Loucy (cell line): ENCODE data around the gene SLC29A4.

ENCODE experiments used
- H2AFZ ChIP-seq: fragments of 200-600 bp; sonication (generic); 2 replicates; pipeline ENCODE4 v1.6.0; 2016; ENCODE audit warnings: antibody characterized with exemption, mild to moderate bottlenecking, low read length, moderate library complexity
- H3F3A ChIP-seq: fragments of 200-600 bp; 2 replicates; pipeline ENCODE4 v1.6.0; 2016; ENCODE audit warnings: antibody characterized with exemption, low read depth, mild to moderate bottlenecking
- H3K27me3 ChIP-seq: fragments of 200-600 bp; sonication (generic); 2 replicates; pipeline ENCODE4 v1.6.1; 2014; ENCODE audit warnings: low read length, mild to moderate bottlenecking; ENCODE audit not compliant: insufficient read depth, poor library complexity, severe bottlenecking
- H3K36me3 ChIP-seq: fragments of 200-600 bp; sonication (generic); 2 replicates; pipeline ENCODE4 v1.6.1; 2016; ENCODE audit warnings: low read length; ENCODE audit not compliant: insufficient read depth
- H3K4me1 ChIP-seq: fragments of 200-600 bp; sonication (generic); 2 replicates; pipeline ENCODE4 v1.5.1; 2014; ENCODE audit warnings: low read length, mild to moderate bottlenecking; ENCODE audit not compliant: insufficient read depth, poor library complexity, severe bottlenecking
- H3K4me2 ChIP-seq: fragments of 200-600 bp; sonication (generic); 2 replicates; pipeline ENCODE4 v1.6.0; 2014; ENCODE audit warnings: antibody characterized with exemption, low read length, low read depth, mild to moderate bottlenecking; ENCODE audit not compliant: poor library complexity, severe bottlenecking
- H3K4me3 ChIP-seq: fragments of 200-600 bp; sonication (generic); 2 replicates; pipeline ENCODE4 v1.5.1; 2014; ENCODE audit warnings: low read length, mild to moderate bottlenecking, mixed read lengths; ENCODE audit not compliant: poor library complexity, severe bottlenecking
- H3K79me2 ChIP-seq: fragments of 200-600 bp; sonication (generic); 2 replicates; pipeline ENCODE4 v1.6.1; 2014; ENCODE audit warnings: low read length; ENCODE audit not compliant: insufficient read depth
- H3K9ac ChIP-seq: fragments of 200-600 bp; sonication (generic); 2 replicates; pipeline ENCODE4 v1.6.0; 2014; ENCODE audit warnings: mild to moderate bottlenecking, low read depth, low read length, moderate library complexity; ENCODE audit not compliant: poor library complexity, severe bottlenecking
- H3K9me2 ChIP-seq: fragments of 200-600 bp; sonication (generic); replicated peaks from 2 replicates; pipeline ENCODE4 v1.6.1; 2016; ENCODE audit warnings: low read depth, low read length, mixed read lengths
- H3K9me3 ChIP-seq: fragments of 200-600 bp; sonication (generic); 2 replicates; pipeline ENCODE4 v1.6.1; 2014; ENCODE audit warnings: mild to moderate bottlenecking, antibody characterized with exemption, low read length, low read depth; ENCODE audit not compliant: insufficient read depth
- H4K20me1 ChIP-seq: fragments of 200-600 bp; sonication (generic); 2 replicates; pipeline ENCODE4 v1.6.0; 2014; ENCODE audit warnings: antibody characterized with exemption, low read length, mild to moderate bottlenecking; ENCODE audit not compliant: insufficient read depth, poor library complexity, severe bottlenecking
- EZH2phosphoT487 ChIP-seq: fragments of 200-600 bp; IDR thresholded peaks from 2 replicates; pipeline ENCODE4 v1.6.1; 2018; ENCODE audit warnings: antibody characterized with exemption, mild to moderate bottlenecking, moderate library complexity, borderline replicate concordance
- TF ChIP-seq, protein P1 (sequence below): fragments of 200-600 bp; sonication (generic); conservative IDR thresholded peaks from 2 replicates; pipeline ENCODE4 v1.5.1; 2014; ENCODE audit warnings: mild to moderate bottlenecking, antibody characterized with exemption, low read length

Gene SLC29A4

DNA sequence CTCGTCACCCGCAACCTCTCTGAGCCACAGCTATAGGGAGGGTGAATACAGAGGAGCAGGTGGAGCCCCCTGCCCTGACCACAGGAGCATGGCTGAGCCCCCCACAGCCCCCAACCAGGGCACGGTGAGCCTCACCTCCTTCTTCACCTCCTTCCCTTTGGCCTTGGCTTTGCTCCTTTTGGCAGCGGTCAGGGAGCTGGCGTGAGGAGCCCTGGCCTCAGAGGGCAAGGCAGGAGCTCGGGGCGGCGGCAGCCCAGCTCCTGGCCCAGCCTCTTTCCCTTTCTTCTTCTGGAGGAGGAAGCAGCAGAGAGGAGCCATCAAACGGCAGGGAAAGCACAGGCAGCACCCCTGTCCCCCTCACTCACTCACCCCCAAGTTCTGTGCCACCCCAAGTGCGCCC, 42.2 kb downstream of the SLC29A4 start:
- no peaks in the 10 kb centered on the region for H3K9me2 ChIP-seq
- no peaks in the 10 kb centered on the region for H3K27me3 ChIP-seq
- peaks cover 10% of the 10 kb centered on the region for H3K4me1 ChIP-seq
- no peak overlapping the region for H3K9ac ChIP-seq
- no peaks in the 10 kb centered on the region for H3F3A ChIP-seq
- H2AFZ ChIP-seq = no peak overlapping the region
- no peaks in the 10 kb centered on the region for H3K9me3 ChIP-seq
- peaks cover 8% of the 10 kb centered on the region for H3K79me2 ChIP-seq
- peaks cover 58% of the 10 kb centered on the region; the same call in 1 of the 2 replicates for H3K36me3 ChIP-seq
- TF ChIP-seq EZH2phosphoT487 = no peak
- TF ChIP-seq, protein P1, sequence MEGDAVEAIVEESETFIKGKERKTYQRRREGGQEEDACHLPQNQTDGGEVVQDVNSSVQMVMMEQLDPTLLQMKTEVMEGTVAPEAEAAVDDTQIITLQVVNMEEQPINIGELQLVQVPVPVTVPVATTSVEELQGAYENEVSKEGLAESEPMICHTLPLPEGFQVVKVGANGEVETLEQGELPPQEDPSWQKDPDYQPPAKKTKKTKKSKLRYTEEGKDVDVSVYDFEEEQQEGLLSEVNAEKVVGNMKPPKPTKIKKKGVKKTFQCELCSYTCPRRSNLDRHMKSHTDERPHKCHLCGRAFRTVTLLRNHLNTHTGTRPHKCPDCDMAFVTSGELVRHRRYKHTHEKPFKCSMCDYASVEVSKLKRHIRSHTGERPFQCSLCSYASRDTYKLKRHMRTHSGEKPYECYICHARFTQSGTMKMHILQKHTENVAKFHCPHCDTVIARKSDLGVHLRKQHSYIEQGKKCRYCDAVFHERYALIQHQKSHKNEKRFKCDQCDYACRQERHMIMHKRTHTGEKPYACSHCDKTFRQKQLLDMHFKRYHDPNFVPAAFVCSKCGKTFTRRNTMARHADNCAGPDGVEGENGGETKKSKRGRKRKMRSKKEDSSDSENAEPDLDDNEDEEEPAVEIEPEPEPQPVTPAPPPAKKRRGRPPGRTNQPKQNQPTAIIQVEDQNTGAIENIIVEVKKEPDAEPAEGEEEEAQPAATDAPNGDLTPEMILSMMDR = no peak
- peaks cover 10% of the 10 kb centered on the region for H4K20me1 ChIP-seq
- H3K4me2 ChIP-seq = no peak overlapping the region
- H3K4me3 ChIP-seq = no peak overlapping the region

DNA sequence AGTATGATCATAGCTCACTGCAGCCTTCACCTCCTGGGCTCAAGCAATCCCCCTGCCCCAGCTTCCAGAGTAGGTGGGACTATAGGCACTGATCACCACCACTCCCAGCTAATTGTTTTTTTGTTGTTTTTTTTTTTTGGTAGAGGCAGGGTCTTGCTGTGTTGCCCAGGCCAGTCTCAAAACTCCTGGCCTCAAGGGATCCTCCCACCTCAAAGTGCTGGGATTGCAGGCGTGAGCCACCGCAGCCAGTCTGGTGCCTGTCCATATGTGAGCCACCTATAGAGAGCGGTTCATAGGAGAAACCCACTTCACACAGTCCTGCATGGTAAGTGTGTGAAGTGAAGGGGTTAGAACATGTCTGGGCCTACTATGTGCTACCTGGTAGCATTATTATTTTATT, 47.5 kb downstream of the SLC29A4 start:
- no peak overlapping the region for H2AFZ ChIP-seq
- H3K27me3 ChIP-seq = no peaks in the 10 kb centered on the region
- no peaks in the 10 kb centered on the region for H3K9me3 ChIP-seq
- no peak overlapping the region for H3K9ac ChIP-seq
- no peak overlapping the region for H3K4me2 ChIP-seq
- peaks cover 5% of the 10 kb centered on the region; the same call in 1 of the 2 replicates for H3F3A ChIP-seq
- H3K36me3 ChIP-seq = peaks cover 66% of the 10 kb centered on the region
- peaks cover 32% of the 10 kb centered on the region for H3K79me2 ChIP-seq
- no peak overlapping the region for H3K4me3 ChIP-seq
- H4K20me1 ChIP-seq = peaks cover 49% of the 10 kb centered on the region
- peaks cover 37% of the 10 kb centered on the region for H3K4me1 ChIP-seq
- no peak for TF ChIP-seq EZH2phosphoT487
- TF ChIP-seq, protein P1 = no peak
- no peaks in the 10 kb centered on the region for H3K9me2 ChIP-seq

DNA sequence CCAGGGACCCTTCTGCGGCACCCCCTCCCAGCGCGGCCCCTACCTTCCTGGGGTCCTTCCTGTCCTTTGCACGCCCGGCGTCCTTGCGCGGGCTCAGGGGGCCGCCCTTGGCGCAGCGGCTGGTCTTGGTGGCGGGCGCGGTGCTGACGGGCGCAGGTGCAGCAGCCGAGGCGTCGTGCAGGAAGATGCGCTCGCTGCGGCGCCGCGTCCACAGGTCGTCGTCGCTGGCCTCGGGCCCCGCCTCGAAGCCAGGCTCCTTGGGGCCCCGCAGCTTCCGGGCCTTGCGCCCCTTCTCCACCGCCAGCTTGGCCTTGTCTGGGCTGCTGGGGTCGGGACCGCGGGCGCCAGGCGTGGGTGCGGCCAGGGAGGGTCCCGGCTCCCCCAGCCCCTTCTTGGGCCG, 49.8 kb downstream of the SLC29A4 start:
- Histone ChIP-seq H3K9me2 (no peaks in the 10 kb centered on the region), H3K9ac (no peak overlapping the region), H3K79me2 (peaks cover 29% of the 10 kb centered on the region), H4K20me1 (peaks cover 49% of the 10 kb centered on the region), H3K4me3 (no peak overlapping the region), H3K4me2 (no peak overlapping the region), H3K9me3 (peaks cover 9% of the 10 kb centered on the region; the same call in 1 of the 2 replicates), H3K27me3 (no peaks in the 10 kb centered on the region), H2AFZ (no peak overlapping the region), H3F3A (peaks cover 5% of the 10 kb centered on the region; the same call in 1 of the 2 replicates), H3K36me3 (peaks cover 75% of the 10 kb centered on the region), H3K4me1 (peaks cover 32% of the 10 kb centered on the region)
- no peak for TF ChIP-seq EZH2phosphoT487
- TF ChIP-seq, protein P1 = no peak
